IMR-90 (cell line): ENCODE results near the gene ABR.

Experiments used
- BHLHE40 ChIP-seq: fragments of 150-350 bp; IDR thresholded peaks from 2 replicates; pipeline ENCODE4 v1.6.1; 2016; ENCODE audit warnings: mild to moderate bottlenecking, low read depth, low read length
- CEBPB ChIP-seq: IDR thresholded peaks from 2 replicates; pipeline ENCODE4 v1.6.1; 2012; ENCODE audit warnings: low read depth, low read length, improper control_type of control experiment
- CTCF ChIP-seq: conservative IDR thresholded peaks from 2 replicates; pipeline ENCODE4 v1.5.1; 2012; ENCODE audit warnings: mild to moderate bottlenecking, low read depth, low read length, improper control_type of control experiment
- ELK1 ChIP-seq: fragments of 150-350 bp; IDR thresholded peaks from 2 replicates; pipeline ENCODE4 v1.6.1; 2016; ENCODE audit warnings: low read depth, mild to moderate bottlenecking, low read length, moderate library complexity, borderline replicate concordance
- MAFK ChIP-seq: IDR thresholded peaks from 2 replicates; pipeline ENCODE4 v1.6.1; 2012; ENCODE audit warnings: low read depth, low read length, improper control_type of control experiment
- MAZ ChIP-seq: IDR thresholded peaks from 2 replicates; pipeline ENCODE4 v1.6.1; 2012; ENCODE audit warnings: low read depth, mild to moderate bottlenecking, low read length, improper control_type of control experiment, moderate library complexity, borderline replicate concordance
- POLR2A ChIP-seq: IDR thresholded peaks from 2 replicates; pipeline ENCODE4 v1.6.1; 2012; ENCODE audit warnings: mild to moderate bottlenecking, low read depth, low read length
- RAD21 ChIP-seq: IDR thresholded peaks from 2 replicates; pipeline ENCODE4 v1.6.1; 2012; ENCODE audit warnings: low read length, improper control_type of control experiment

DNA sequence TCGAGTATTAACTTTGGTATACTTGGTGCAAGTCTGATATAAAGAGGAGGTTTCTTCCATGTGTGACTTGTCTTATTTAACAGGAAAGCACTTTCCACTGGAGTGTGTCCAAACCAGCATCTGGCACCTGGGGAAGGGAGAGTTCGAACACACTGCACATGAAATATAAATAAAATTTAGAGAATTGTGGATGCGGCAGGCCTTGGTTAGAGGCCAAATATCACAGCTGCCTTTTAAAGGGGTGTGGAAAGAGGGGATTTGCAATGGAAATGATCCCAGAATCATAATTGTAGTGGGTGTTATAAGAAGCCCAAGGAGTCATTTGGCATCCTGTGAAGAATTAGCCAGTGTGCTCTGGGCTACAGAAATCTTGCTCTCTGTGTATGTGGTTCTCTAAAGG, 195.9 kb downstream of the ABR start:
- TF ChIP-seq MAZ (no peak), MAFK (no peak), CTCF (no peak), RAD21 (no peak), BHLHE40 (no peak), POLR2A (no peak), CEBPB (no peak), ELK1 (no peak)
